HPDE6-E6E7 (cell line): ENCODE measurements around the gene MUC4.
"Not testable (repeated sequence)": the region's sequence is repeated elsewhere in the genome, so short reads cannot be mapped to it uniquely, and the experiment has no call there.

ENCODE experiments used
- DNase-seq: peaks from one replicate; pipeline ENCODE4 v3.0.0; 2011; ENCODE audit warnings: missing footprints; ENCODE audit errors: extremely low spot score

Gene MUC4

GRCh38 chr3:195813916-195814640 lies 2.3 kb upstream of the MUC4 start:
- DNase-seq: no peak

GRCh38 chr3:195812366-195812765 lies 637 bp upstream of the MUC4 start:
- DNase-seq: no peak

GRCh38 chr3:195810455-195810845 lies 1.3 kb downstream of the MUC4 start:
- no peak for DNase-seq

- DNase-seq: no peak
Measured at GRCh38 chr3:195809796-195810454, 1.8 kb downstream of the MUC4 start.

GRCh38 chr3:195809291-195809785 lies 2.4 kb downstream of the MUC4 start:
- no peak for DNase-seq

GRCh38 chr3:195808741-195809290 lies 2.9 kb downstream of the MUC4 start:
- DNase-seq: no peak

GRCh38 chr3:195807681-195808121 lies 4.0 kb downstream of the MUC4 start:
- no peak for DNase-seq

- DNase-seq: no peak
Measured at GRCh38 chr3:195806916-195807231, 4.9 kb downstream of the MUC4 start.

- DNase-seq: no peak
Measured at GRCh38 chr3:195806211-195806915, 5.4 kb downstream of the MUC4 start.

- not testable (repeated sequence) for DNase-seq
Measured at GRCh38 chr3:195805588-195805987, 6.1 kb downstream of the MUC4 start.

GRCh38 chr3:195805181-195805580 lies 6.5 kb downstream of the MUC4 start:
- no peak for DNase-seq

- no peak for DNase-seq
Measured at GRCh38 chr3:195803289-195803908, 8.3 kb downstream of the MUC4 start.

- DNase-seq: no peak
Measured at GRCh38 chr3:195802795-195803194, 8.9 kb downstream of the MUC4 start.

GRCh38 chr3:195802261-195802701 lies 9.4 kb downstream of the MUC4 start:
- DNase-seq: no peak

GRCh38 chr3:195801251-195802183 lies 10.2 kb downstream of the MUC4 start:
- DNase-seq: no peak

GRCh38 chr3:195800240-195800639 lies 11.5 kb downstream of the MUC4 start:
- DNase-seq: no peak

- no peak for DNase-seq
Measured at GRCh38 chr3:195796795-195797194, 14.9 kb downstream of the MUC4 start.

- DNase-seq: no peak
Measured at GRCh38 chr3:195794708-195795107, 17.0 kb downstream of the MUC4 start.

GRCh38 chr3:195792621-195793020 lies 19.1 kb downstream of the MUC4 start:
- not testable (repeated sequence) for DNase-seq

GRCh38 chr3:195790901-195791300 lies 20.8 kb downstream of the MUC4 start:
- DNase-seq: no peak
